HEK293 (cell line): ENCODE results near the gene ERCC5.

Experiments used
- BCL11A ChIP-seq: fragments of 450-650 bp; formaldehyde crosslinking; IDR thresholded peaks from 2 replicates; pipeline ENCODE4 v1.5.1; 2016; ENCODE audit warnings: low read depth, missing biosample characterization, missing genetic modification characterization
- EGR2 ChIP-seq: fragments of 450-650 bp; formaldehyde crosslinking; IDR thresholded peaks from 2 replicates; pipeline ENCODE4 v1.5.1; 2016; ENCODE audit warnings: low read depth, missing biosample characterization, missing genetic modification characterization
- IKZF3 ChIP-seq: fragments of 450-650 bp; IDR thresholded peaks from 2 replicates; pipeline ENCODE4 v1.5.0; 2018; ENCODE audit warnings: missing biosample characterization, mild to moderate bottlenecking, missing genetic modification characterization, moderate library complexity
- KLF8 ChIP-seq: fragments of 450-650 bp; formaldehyde crosslinking; IDR thresholded peaks from 2 replicates; pipeline ENCODE4 v1.5.1; 2016; ENCODE audit warnings: missing biosample characterization, missing genetic modification characterization
- SP3 ChIP-seq: fragments of 450-650 bp; formaldehyde crosslinking; IDR thresholded peaks from 2 replicates; pipeline ENCODE4 v1.5.1; 2016; ENCODE audit warnings: missing biosample characterization, missing genetic modification characterization
- TCF7L2 ChIP-seq: IDR thresholded peaks from 2 replicates; pipeline ENCODE4 v1.6.1; 2011; ENCODE audit warnings: low read depth, mild to moderate bottlenecking, inconsistent platforms, low read length, moderate library complexity, borderline replicate concordance
- WT1 ChIP-seq: fragments of 450-650 bp; formaldehyde crosslinking; IDR thresholded peaks from 2 replicates; pipeline ENCODE4 v1.5.1; 2016; ENCODE audit warnings: missing biosample characterization, missing genetic modification characterization
- ZBTB17 ChIP-seq: fragments of 450-650 bp; formaldehyde crosslinking; IDR thresholded peaks from 2 replicates; pipeline ENCODE4 v1.5.1; 2016; ENCODE audit warnings: missing biosample characterization, missing genetic modification characterization
- ZBTB20 ChIP-seq: fragments of 450-650 bp; formaldehyde crosslinking; IDR thresholded peaks from 2 replicates; pipeline ENCODE4 v1.5.1; 2016; ENCODE audit warnings: missing biosample characterization, missing genetic modification characterization
- ZBTB6 ChIP-seq: fragments of 450-650 bp; formaldehyde crosslinking; IDR thresholded peaks from 2 replicates; pipeline ENCODE4 v1.5.1; 2017; ENCODE audit warnings: missing biosample characterization, missing genetic modification characterization
- ZIC2 ChIP-seq: fragments of 450-650 bp; formaldehyde crosslinking; IDR thresholded peaks from 2 replicates; pipeline ENCODE4 v1.5.1; 2016; ENCODE audit warnings: missing biosample characterization, missing genetic modification characterization
- ZNF138 ChIP-seq: fragments of 450-650 bp; formaldehyde crosslinking; IDR thresholded peaks from 2 replicates; pipeline ENCODE4 v1.5.1; 2016; ENCODE audit warnings: missing biosample characterization, missing genetic modification characterization, borderline replicate concordance
- ZNF140 ChIP-seq: fragments of 450-650 bp; formaldehyde crosslinking; IDR thresholded peaks from 2 replicates; pipeline ENCODE4 v1.5.1; 2016; ENCODE audit warnings: missing biosample characterization, missing genetic modification characterization
- ZNF266 ChIP-seq: fragments of 450-650 bp; formaldehyde crosslinking; IDR thresholded peaks from 2 replicates; pipeline ENCODE4 v1.5.1; 2016; ENCODE audit warnings: missing biosample characterization, missing genetic modification characterization, low read depth
- ZNF354C ChIP-seq: fragments of 450-650 bp; formaldehyde crosslinking; IDR thresholded peaks from 2 replicates; pipeline ENCODE4 v1.5.1; 2016; ENCODE audit warnings: missing biosample characterization, missing genetic modification characterization, low read depth, borderline replicate concordance
- ZNF366 ChIP-seq: fragments of 450-650 bp; formaldehyde crosslinking; conservative IDR thresholded peaks from 2 replicates; pipeline ENCODE4 v1.5.1; 2016; ENCODE audit warnings: missing biosample characterization, missing genetic modification characterization
- ZNF37A ChIP-seq: fragments of 450-650 bp; IDR thresholded peaks from 2 replicates; pipeline ENCODE4 v1.5.1; 2018; ENCODE audit warnings: missing biosample characterization, missing genetic modification characterization
- ZNF423 ChIP-seq: fragments of 450-650 bp; formaldehyde crosslinking; IDR thresholded peaks from 2 replicates; pipeline ENCODE4 v1.5.1; 2016; ENCODE audit warnings: missing biosample characterization, missing genetic modification characterization
- ZNF449 ChIP-seq: fragments of 450-650 bp; formaldehyde crosslinking; IDR thresholded peaks from 2 replicates; pipeline ENCODE4 v1.5.1; 2017; ENCODE audit warnings: missing biosample characterization, mild to moderate bottlenecking, missing genetic modification characterization, moderate library complexity
- ZNF555 ChIP-seq: fragments of 450-650 bp; formaldehyde crosslinking; conservative IDR thresholded peaks from 2 replicates; pipeline ENCODE4 v1.5.1; 2017; ENCODE audit warnings: missing biosample characterization, mild to moderate bottlenecking, missing genetic modification characterization, inconsistent platforms
- ZNF658 ChIP-seq: fragments of 450-650 bp; formaldehyde crosslinking; IDR thresholded peaks from 2 replicates; pipeline ENCODE4; 2016; ENCODE audit warnings: missing biosample characterization, missing genetic modification characterization
- ZNF747 ChIP-seq: fragments of 450-650 bp; formaldehyde crosslinking; IDR thresholded peaks from 2 replicates; pipeline ENCODE4 v1.5.1; 2016; ENCODE audit warnings: missing biosample characterization, missing genetic modification characterization
- ZNF76 ChIP-seq: fragments of 450-650 bp; formaldehyde crosslinking; IDR thresholded peaks from 2 replicates; pipeline ENCODE4; 2016; ENCODE audit warnings: low read depth, missing biosample characterization, missing genetic modification characterization, borderline replicate concordance
- ZNF792 ChIP-seq: fragments of 450-650 bp; formaldehyde crosslinking; IDR thresholded peaks from 2 replicates; pipeline ENCODE4 v1.5.1; 2016; ENCODE audit warnings: missing biosample characterization, missing genetic modification characterization
- ZSCAN16 ChIP-seq: fragments of 450-650 bp; formaldehyde crosslinking; IDR thresholded peaks from 2 replicates; pipeline ENCODE4 v1.5.1; 2016; ENCODE audit warnings: missing biosample characterization, missing genetic modification characterization
- ZSCAN18 ChIP-seq: fragments of 450-650 bp; formaldehyde crosslinking; IDR thresholded peaks from 2 replicates; pipeline ENCODE4 v1.5.1; 2016; ENCODE audit warnings: missing biosample characterization, missing genetic modification characterization
- ZSCAN30 ChIP-seq: fragments of 450-650 bp; IDR thresholded peaks from 2 replicates; pipeline ENCODE4 v1.5.1; 2018; ENCODE audit warnings: missing biosample characterization, mild to moderate bottlenecking, missing genetic modification characterization, moderate library complexity
- TF ChIP-seq, protein P1 (sequence below): fragments of 450-650 bp; formaldehyde crosslinking; IDR thresholded peaks from 2 replicates; pipeline ENCODE4 v1.5.1; 2016; ENCODE audit warnings: missing biosample characterization, missing genetic modification characterization
- TF ChIP-seq, protein P2 (sequence below): fragments of 450-650 bp; formaldehyde crosslinking; IDR thresholded peaks from 2 replicates; pipeline ENCODE4 v1.5.1; 2016; ENCODE audit warnings: missing biosample characterization, missing genetic modification characterization
- TF ChIP-seq, protein P3 (sequence below): fragments of 450-650 bp; IDR thresholded peaks from 2 replicates; pipeline ENCODE4 v1.5.1; 2018; ENCODE audit warnings: missing biosample characterization, missing genetic modification characterization

ERCC5 gene

DNA sequence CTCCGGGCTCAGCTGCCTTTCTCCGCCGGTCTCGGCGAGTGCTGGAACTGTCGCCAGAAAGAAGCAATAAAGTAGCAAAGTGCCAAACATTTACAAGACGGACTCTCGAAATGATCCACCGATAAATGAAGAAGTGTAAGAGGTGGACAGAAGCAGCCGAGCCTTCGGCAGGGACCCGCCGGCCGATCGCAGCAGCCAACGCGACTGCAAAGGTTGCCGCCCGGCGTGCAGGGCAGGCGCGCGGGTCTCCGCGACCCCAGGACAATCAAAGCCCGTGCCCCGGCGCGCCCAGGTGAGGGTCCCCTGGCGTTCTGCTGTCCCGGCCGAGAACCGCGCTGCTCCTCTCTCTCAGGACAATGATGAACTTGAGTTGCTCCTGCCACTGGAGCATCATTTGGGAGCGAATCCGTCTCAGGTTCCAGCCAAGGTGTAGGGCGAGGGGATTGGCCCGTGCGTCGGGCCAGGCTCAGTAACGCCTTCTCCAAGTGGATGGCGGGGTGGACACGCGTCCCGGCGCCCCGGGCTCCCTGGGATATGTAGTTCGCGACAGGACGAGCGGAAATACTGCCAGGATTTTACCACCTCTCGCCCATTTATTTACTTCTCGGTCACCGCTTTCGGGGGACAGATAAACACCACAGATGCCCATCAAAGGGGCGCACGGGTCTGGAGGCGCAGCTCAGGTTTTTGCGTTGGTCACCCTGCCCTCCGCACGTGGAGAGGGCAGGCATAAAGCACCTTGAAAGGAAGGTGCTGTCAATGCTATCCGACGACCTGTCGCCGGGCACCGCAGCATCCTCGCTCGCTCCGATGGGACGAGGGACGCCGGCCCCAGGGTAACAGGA, 47.0 kb upstream of the ERCC5 start, which contains the start of the genes BIVM and POGLUT2 (continued):
- TF ChIP-seq SP3 (tag by site-specific recombination) (peak; percentile 51; the same call in 1 of the 2 replicates), ZNF449 (tag by site-specific recombination) (no peak), ZSCAN16 (tag by site-specific recombination) (no peak), TCF7L2 (no peak), ZNF658 (tag by site-specific recombination) (no peak), ZSCAN18 (tag by site-specific recombination) (no peak), ZBTB17 (tag by site-specific recombination) (peak; percentile 96), ZIC2 (tag by site-specific recombination) (no peak), ZSCAN30 (tag by site-specific recombination) (peak; percentile 61; the same call in 1 of the 2 replicates), WT1 (no peak), ZNF140 (no peak), ZBTB6 (tag by site-specific recombination) (0 out of 2 replicates have a peak, but pooled peaks have one; percentile 15), EGR2 (tag by site-specific recombination) (no peak), ZNF37A (no peak), ZNF76 (peak; percentile 91), ZNF138 (no peak), ZNF555 (tag by site-specific recombination) (no peak), IKZF3 (peak; percentile 90), ZNF354C (tag by site-specific recombination) (no peak), ZNF747 (no peak), KLF8 (tag by site-specific recombination) (no peak), ZNF366 (tag by site-specific recombination) (peak; percentile 24; the same call in 1 of the 2 replicates), ZNF266 (tag by site-specific recombination) (no peak), ZBTB20 (tag by site-specific recombination) (peak; percentile 88; the same call in 1 of the 2 replicates), ZNF423 (tag by site-specific recombination) (no peak), BCL11A (no peak), ZNF792 (tag by site-specific recombination) (no peak)
- TF ChIP-seq, protein P1, sequence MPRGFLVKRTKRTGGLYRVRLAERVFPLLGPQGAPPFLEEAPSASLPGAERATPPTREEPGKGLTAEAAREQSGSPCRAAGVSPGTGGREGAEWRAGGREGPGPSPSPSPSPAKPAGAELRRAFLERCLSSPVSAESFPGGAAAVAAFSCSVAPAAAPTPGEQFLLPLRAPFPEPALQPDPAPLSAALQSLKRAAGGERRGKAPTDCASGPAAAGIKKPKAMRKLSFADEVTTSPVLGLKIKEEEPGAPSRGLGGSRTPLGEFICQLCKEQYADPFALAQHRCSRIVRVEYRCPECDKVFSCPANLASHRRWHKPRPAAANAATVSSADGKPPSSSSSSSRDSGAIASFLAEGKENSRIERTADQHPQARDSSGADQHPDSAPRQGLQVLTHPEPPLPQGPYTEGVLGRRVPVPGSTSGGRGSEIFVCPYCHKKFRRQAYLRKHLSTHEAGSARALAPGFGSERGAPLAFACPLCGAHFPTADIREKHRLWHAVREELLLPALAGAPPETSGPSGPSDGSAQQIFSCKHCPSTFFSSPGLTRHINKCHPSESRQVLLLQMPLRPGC (tag by site-specific recombination) = no peak
- TF ChIP-seq, protein P2, sequence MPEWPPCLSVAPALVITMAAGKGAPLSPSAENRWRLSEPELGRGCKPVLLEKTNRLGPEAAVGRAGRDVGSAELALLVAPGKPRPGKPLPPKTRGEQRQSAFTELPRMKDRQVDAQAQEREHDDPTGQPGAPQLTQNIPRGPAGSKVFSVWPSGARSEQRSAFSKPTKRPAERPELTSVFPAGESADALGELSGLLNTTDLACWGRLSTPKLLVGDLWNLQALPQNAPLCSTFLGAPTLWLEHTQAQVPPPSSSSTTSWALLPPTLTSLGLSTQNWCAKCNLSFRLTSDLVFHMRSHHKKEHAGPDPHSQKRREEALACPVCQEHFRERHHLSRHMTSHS = no peak
- TF ChIP-seq, protein P3, sequence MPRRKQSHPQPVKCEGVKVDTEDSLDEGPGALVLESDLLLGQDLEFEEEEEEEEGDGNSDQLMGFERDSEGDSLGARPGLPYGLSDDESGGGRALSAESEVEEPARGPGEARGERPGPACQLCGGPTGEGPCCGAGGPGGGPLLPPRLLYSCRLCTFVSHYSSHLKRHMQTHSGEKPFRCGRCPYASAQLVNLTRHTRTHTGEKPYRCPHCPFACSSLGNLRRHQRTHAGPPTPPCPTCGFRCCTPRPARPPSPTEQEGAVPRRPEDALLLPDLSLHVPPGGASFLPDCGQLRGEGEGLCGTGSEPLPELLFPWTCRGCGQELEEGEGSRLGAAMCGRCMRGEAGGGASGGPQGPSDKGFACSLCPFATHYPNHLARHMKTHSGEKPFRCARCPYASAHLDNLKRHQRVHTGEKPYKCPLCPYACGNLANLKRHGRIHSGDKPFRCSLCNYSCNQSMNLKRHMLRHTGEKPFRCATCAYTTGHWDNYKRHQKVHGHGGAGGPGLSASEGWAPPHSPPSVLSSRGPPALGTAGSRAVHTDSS (tag by site-specific recombination) = no peak
